Measurements from ENCODE around the gene FMNL2.

Gene FMNL2

DNA sequence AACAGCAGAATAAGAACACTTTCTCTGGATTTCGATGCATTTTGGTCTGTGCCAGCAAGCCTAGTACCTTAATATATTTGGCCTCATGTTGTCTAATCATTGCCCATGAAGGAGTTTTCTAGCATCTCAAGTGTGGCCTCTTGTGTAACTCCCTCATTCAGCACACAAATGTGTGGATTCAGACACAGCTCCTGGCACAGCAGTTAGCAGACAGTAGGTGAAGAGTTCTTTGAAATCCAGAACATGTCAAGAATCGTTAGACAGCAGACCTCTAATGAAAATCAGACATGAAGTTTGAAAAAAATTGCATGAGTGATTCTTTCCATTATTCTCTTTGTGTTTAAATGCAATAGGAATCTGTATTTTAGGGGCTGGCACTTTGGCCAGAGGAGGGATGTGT lies 177.0 kb downstream of the FMNL2 start:
- no peak for DNase-seq (ENCODE audit: low read depth)
- H3K4me3 ChIP-seq (ENCODE audit: control insufficient read depth, low read depth, low read length) = no peak overlapping the region
- TF ChIP-seq, protein P1, sequence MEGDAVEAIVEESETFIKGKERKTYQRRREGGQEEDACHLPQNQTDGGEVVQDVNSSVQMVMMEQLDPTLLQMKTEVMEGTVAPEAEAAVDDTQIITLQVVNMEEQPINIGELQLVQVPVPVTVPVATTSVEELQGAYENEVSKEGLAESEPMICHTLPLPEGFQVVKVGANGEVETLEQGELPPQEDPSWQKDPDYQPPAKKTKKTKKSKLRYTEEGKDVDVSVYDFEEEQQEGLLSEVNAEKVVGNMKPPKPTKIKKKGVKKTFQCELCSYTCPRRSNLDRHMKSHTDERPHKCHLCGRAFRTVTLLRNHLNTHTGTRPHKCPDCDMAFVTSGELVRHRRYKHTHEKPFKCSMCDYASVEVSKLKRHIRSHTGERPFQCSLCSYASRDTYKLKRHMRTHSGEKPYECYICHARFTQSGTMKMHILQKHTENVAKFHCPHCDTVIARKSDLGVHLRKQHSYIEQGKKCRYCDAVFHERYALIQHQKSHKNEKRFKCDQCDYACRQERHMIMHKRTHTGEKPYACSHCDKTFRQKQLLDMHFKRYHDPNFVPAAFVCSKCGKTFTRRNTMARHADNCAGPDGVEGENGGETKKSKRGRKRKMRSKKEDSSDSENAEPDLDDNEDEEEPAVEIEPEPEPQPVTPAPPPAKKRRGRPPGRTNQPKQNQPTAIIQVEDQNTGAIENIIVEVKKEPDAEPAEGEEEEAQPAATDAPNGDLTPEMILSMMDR (conservative IDR thresholded peaks at IDR 0.05; ENCODE audit: control insufficient read depth, insufficient read depth, low read depth, low read length) = no peak

DNA sequence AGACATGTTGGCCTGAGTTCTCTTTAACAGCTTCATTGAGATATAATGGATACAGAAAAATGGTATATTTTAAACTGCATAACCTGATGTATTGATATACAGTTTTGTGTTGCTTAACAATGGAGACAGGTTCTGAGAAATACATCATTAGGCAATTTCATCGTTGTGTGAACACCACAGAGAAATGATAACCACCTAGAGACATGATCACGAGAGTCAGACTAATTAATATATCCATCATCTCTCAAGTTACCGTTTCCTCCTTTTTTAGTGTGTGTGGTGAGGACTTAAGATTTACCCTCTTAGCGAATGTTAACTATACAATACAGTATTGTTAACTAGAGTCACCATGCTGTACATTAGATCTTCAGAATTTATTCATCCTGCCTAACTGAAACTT lies 178.1 kb downstream of the FMNL2 start:
- TF ChIP-seq, protein P1 (conservative IDR thresholded peaks at IDR 0.05; ENCODE audit: control insufficient read depth, insufficient read depth, low read depth, low read length) = no peak
- no peak for DNase-seq (ENCODE audit: low read depth)
- H3K4me3 ChIP-seq (ENCODE audit: control insufficient read depth, low read depth, low read length) = no peak overlapping the region

DNA sequence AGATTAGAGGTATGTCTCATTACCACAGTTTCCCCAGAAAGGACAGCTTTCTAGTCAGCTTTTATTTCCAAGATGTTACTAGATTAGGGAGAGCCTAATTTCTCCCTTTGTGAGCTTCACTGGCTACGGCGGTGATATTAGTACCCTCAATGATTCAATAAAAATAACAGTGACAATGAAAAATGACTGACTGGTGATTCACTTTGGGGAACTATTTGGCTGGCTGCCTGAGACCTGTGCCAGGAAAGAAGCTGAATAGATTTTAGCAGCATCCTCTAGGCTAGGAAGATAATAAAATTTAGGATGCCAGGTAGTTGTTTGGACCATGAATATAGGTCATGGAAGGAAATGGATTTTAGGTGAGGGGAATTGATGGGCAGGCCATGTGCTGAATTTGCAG lies 178.7 kb downstream of the FMNL2 start:
- TF ChIP-seq, protein P1 (conservative IDR thresholded peaks at IDR 0.05; ENCODE audit: control insufficient read depth, insufficient read depth, low read depth, low read length) = no peak
- DNase-seq (ENCODE audit: low read depth) = peak; percentile 78
- H3K4me3 ChIP-seq (ENCODE audit: control insufficient read depth, low read depth, low read length) = no peak overlapping the region

DNA sequence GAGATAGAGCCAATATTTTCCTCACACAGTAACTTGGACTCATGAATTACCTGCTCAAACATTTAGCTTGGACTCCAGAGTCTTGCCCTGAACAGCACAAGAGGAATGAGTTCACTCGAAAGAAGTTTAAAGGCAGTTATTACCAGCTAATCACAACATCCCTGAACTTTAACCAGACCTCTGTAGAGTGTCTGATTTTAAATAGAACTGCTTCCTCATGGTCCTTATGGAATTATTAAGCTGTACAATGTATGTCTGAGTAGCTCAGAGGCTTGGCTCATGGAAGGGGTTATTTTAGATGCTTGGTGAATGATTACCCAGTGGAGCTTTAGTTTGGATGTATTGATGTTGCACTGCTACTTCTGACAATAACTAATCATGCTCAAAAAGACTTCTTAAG lies 183.1 kb downstream of the FMNL2 start:
- DNase-seq (ENCODE audit: low read depth) = no peak
- H3K4me3 ChIP-seq (ENCODE audit: control insufficient read depth, low read depth, low read length) = no peak overlapping the region
- TF ChIP-seq, protein P1 (conservative IDR thresholded peaks at IDR 0.05; ENCODE audit: control insufficient read depth, insufficient read depth, low read depth, low read length) = no peak

DNA sequence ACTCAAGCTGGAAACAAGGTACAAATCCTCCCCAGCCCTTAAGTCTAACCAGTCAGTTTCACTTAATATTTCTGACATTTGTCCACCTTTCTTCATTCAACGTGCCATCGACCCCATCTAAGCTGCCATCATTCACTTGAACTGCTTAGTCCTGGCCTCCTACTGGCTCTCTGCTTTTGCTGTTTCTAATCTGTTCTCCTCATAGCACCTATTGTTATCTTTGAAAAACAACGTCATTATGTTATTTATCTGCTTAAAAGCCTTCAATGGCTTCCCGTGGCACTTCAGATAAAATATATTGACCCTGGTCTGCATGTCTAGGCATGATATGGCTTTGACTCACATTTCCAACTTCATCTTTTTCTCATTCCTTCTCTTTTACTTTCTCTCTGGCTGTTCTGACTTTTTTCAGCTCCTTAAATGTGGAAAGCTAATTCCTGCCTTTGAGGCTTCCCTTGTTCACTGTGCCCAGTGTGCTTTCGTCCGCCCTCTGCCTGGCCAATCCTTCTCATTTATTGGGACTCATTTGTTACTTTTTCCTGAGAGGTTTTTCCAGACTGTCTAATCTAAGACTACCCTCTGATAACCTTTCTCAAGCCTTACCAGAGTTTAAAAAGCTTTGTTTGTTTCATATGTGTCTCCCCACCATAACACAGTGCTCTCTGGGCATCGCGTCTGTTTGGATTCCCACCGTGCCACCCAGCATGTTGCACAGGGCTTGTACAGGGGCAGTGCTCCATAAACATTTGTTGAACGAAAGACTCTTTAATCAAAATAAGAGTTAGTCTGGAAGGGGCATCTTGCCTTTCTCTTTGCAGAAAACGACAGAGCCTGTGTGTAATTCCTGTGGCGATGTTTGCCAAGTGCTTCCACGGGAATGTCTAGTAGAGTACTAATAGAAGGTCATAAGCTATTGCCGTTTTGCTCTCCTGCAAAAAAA lies 183.9 kb downstream of the FMNL2 start:
- no peak overlapping the region for H3K4me3 ChIP-seq (ENCODE audit: control insufficient read depth, low read depth, low read length)
- TF ChIP-seq, protein P1 (conservative IDR thresholded peaks at IDR 0.05; ENCODE audit: control insufficient read depth, insufficient read depth, low read depth, low read length) = no peak
- DNase-seq (ENCODE audit: low read depth) = no peak

DNA sequence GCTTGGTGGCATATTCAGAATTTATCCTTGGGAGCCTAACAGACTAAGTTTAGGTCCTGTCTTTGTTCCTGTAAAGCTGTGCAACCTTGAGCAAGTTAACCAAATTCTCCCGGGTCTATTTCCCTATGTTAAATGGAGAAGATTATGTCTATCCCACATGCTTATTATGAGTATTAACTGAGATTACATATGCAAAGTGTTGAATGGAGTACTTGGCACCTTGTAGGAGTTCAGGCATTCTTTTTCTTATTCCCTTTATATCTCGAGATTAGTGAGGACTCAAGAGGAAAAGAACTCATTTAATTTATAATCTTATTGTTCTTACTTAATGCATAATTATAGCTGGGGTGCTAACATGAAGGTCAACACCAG lies 184.6 kb downstream of the FMNL2 start:
- DNase-seq (ENCODE audit: low read depth) = no peak
- TF ChIP-seq, protein P1 (conservative IDR thresholded peaks at IDR 0.05; ENCODE audit: control insufficient read depth, insufficient read depth, low read depth, low read length) = no peak
- no peak overlapping the region for H3K4me3 ChIP-seq (ENCODE audit: control insufficient read depth, low read depth, low read length)

Measured in fibroblast of mammary gland (primary cell).